Stimulated activated CD8-positive, alpha-beta memory T cell treated with anti-CD3 and anti-CD28 coated beads, Interleukin-4, amount 100 ng/mL, for 1 hour (primary cell): ENCODE measurements around the gene GMDS.

Experiments used
- DNase-seq, 2 donors: peaks; one replicate each; pipeline ENCODE4 v3.0.0-alpha.2; 2020; ENCODE audit warnings: low read depth in 2 of 2, low spot score in 1 of 2

The GMDS gene

GRCh38 chr6:2245103-2245876, at the start of gene GMDS:
Gene GMDS, minus strand, starts transcription at chr6:2245605.
- peak; percentile 60 to 62 for DNase-seq

GRCh38 chr6:2285510-2285909, 40.1 kb upstream of the GMDS start:
- no peak for DNase-seq

- DNase-seq, result no peak
These were observed 30.5 kb upstream of the GMDS start for GRCh38 chr6:2275892-2276242.

- DNase-seq, result no peak
These were observed 29.8 kb upstream of the GMDS start for GRCh38 chr6:2274981-2275891.

- no peak for DNase-seq
These were observed 27.3 kb upstream of the GMDS start for GRCh38 chr6:2272696-2273095.

- no peak for DNase-seq
These were observed 24.6 kb upstream of the GMDS start for GRCh38 chr6:2270054-2270453.

GRCh38 chr6:2266841-2267240, 21.4 kb upstream of the GMDS start:
- DNase-seq, result no peak

GRCh38 chr6:2266031-2266795, 20.8 kb upstream of the GMDS start:
- no peak for DNase-seq

- DNase-seq, result no peak
These were observed 19.5 kb upstream of the GMDS start for GRCh38 chr6:2264932-2265331.

- DNase-seq, result no peak
These were observed 18.5 kb upstream of the GMDS start for GRCh38 chr6:2263896-2264295.

GRCh38 chr6:2259574-2259973, 14.2 kb upstream of the GMDS start:
- DNase-seq, result no peak

GRCh38 chr6:2259002-2259494, 13.6 kb upstream of the GMDS start:
- no peak for DNase-seq

- no peak for DNase-seq
These were observed 12.7 kb upstream of the GMDS start for GRCh38 chr6:2258112-2258511.

- DNase-seq, result no peak
These were observed 12.0 kb upstream of the GMDS start for GRCh38 chr6:2257363-2257762.

GRCh38 chr6:2254747-2255146, 9.3 kb upstream of the GMDS start:
- DNase-seq, result no peak

GRCh38 chr6:2249126-2249525, 3.7 kb upstream of the GMDS start:
- DNase-seq, result no peak

GRCh38 chr6:2247664-2248063, 2.3 kb upstream of the GMDS start:
- no peak for DNase-seq

- DNase-seq, result no peak
These were observed 765 bp upstream of the GMDS start for GRCh38 chr6:2245877-2246863.

GRCh38 chr6:2244261-2245102, 923 bp downstream of the GMDS start:
- no peak for DNase-seq
